SK-N-SH treated with all-trans-retinoic acid at 6 μM for 48 hours (cell line): ENCODE results near the gene CHST2.

Experiments
- ATAC-seq: fragments of 200-7000 bp; cut with Tn5 transposase; 3 replicates; pipeline ENCODE4 v1.9.1; 2020; ENCODE audit warnings: mild to moderate bottlenecking, moderate library complexity
- ARNTL ChIP-seq: fragments of 450-650 bp; formaldehyde crosslinking; IDR thresholded peaks from 2 replicates; pipeline ENCODE4 v1.5.0; 2020; ENCODE audit warnings: low read depth, mild to moderate bottlenecking, moderate library complexity, borderline replicate concordance
- BACH2 ChIP-seq: fragments of 250-450 bp; sonication (Bioruptor Pico); IDR thresholded peaks from 2 replicates; pipeline ENCODE4 v1.9.0; 2021; ENCODE audit warnings: mild to moderate bottlenecking, borderline replicate concordance
- CREB5 ChIP-seq: fragments of 250-450 bp; sonication (Bioruptor Pico); IDR thresholded peaks from 2 replicates; pipeline ENCODE4 v1.5.1; 2020; ENCODE audit warnings: low read depth, mild to moderate bottlenecking, moderate library complexity
- ESRRG ChIP-seq: fragments of 250-450 bp; sonication (Bioruptor Pico); IDR thresholded peaks from 2 replicates; pipeline ENCODE4 v1.6.1; 2021; ENCODE audit warnings: mild to moderate bottlenecking
- GLIS3 ChIP-seq: fragments of 250-450 bp; sonication (Bioruptor Pico); IDR thresholded peaks from 2 replicates; pipeline ENCODE4 v1.5.0; 2020; ENCODE audit warnings: mild to moderate bottlenecking, moderate library complexity
- OSR1 ChIP-seq: fragments of 250-450 bp; sonication (Bioruptor Pico); IDR thresholded peaks from 2 replicates; pipeline ENCODE4 v1.8.0; 2022; ENCODE audit warnings: moderate library complexity, mild to moderate bottlenecking, inconsistent platforms
- POU6F1 ChIP-seq: fragments of 250-450 bp; sonication (Bioruptor Pico); IDR thresholded peaks from 2 replicates; pipeline ENCODE4 v1.8.0; 2021; ENCODE audit warnings: low read depth, mild to moderate bottlenecking, moderate library complexity, borderline replicate concordance
- PPARA ChIP-seq: fragments of 250-450 bp; sonication (Bioruptor Pico); IDR thresholded peaks from 2 replicates; pipeline ENCODE4 v1.5.0; 2020; ENCODE audit warnings: mild to moderate bottlenecking, borderline replicate concordance
- RARB ChIP-seq: fragments of 250-450 bp; sonication (Bioruptor Pico); IDR thresholded peaks from 2 replicates; pipeline ENCODE4 v1.8.0; 2021; ENCODE audit warnings: mild to moderate bottlenecking, moderate library complexity
- SNAI2 ChIP-seq: fragments of 250-450 bp; sonication (Bioruptor Pico); IDR thresholded peaks from 2 replicates; pipeline ENCODE4 v1.5.0; 2020; ENCODE audit warnings: mild to moderate bottlenecking, moderate library complexity
- TCF4 ChIP-seq: fragments of 250-450 bp; sonication (Bioruptor Pico); IDR thresholded peaks from 2 replicates; pipeline ENCODE4 v1.8.0; 2021; ENCODE audit warnings: mild to moderate bottlenecking, moderate library complexity, borderline replicate concordance
- TOX ChIP-seq: fragments of 250-450 bp; sonication (Bioruptor Pico); IDR thresholded peaks from 2 replicates; pipeline ENCODE4 v1.8.0; 2021; ENCODE audit warnings: mild to moderate bottlenecking, moderate library complexity, borderline replicate concordance
- ZC3H10 ChIP-seq: fragments of 250-450 bp; sonication (Bioruptor Pico); IDR thresholded peaks from 2 replicates; pipeline ENCODE4 v1.5.1; 2021; ENCODE audit warnings: mild to moderate bottlenecking, moderate library complexity
- ZFP3 ChIP-seq: fragments of 250-450 bp; sonication (Bioruptor Pico); IDR thresholded peaks from 2 replicates; pipeline ENCODE4 v1.5.0; 2020; ENCODE audit warnings: mild to moderate bottlenecking, moderate library complexity
- ZFP30 ChIP-seq: fragments of 450-650 bp; formaldehyde crosslinking; IDR thresholded peaks from 2 replicates; pipeline ENCODE4 v1.5.0; 2022; ENCODE audit warnings: mild to moderate bottlenecking, moderate library complexity
- ZNF565 ChIP-seq: fragments of 450-650 bp; formaldehyde crosslinking; conservative IDR thresholded peaks from 2 replicates; pipeline ENCODE4 v1.5.0; 2020; ENCODE audit warnings: low read depth, mild to moderate bottlenecking, moderate library complexity
- ZNF70 ChIP-seq: fragments of 450-650 bp; formaldehyde crosslinking; IDR thresholded peaks from 2 replicates; pipeline ENCODE4 v1.5.0; 2020; ENCODE audit warnings: mild to moderate bottlenecking, moderate library complexity
- ZNF8 ChIP-seq: fragments of 450-650 bp; formaldehyde crosslinking; IDR thresholded peaks from 2 replicates; pipeline ENCODE4 v1.5.0; 2020; ENCODE audit warnings: mild to moderate bottlenecking, moderate library complexity
- TF ChIP-seq, protein P1 (sequence below): fragments of 250-450 bp; sonication (Bioruptor Pico); IDR thresholded peaks from 2 replicates; pipeline ENCODE4 v1.5.0; 2020; ENCODE audit warnings: mild to moderate bottlenecking, moderate library complexity
- TF ChIP-seq, protein P2 (sequence below): fragments of 250-450 bp; sonication (Bioruptor Pico); IDR thresholded peaks from 2 replicates; pipeline ENCODE4 v1.8.0; 2020; ENCODE audit warnings: mild to moderate bottlenecking, moderate library complexity, borderline replicate concordance
- TF ChIP-seq, protein P3 (sequence below): fragments of 250-450 bp; sonication (Bioruptor Pico); IDR thresholded peaks from 2 replicates; pipeline ENCODE4 v1.5.1; 2021; ENCODE audit warnings: mild to moderate bottlenecking, moderate library complexity

The CHST2 gene

GRCh38 chr3:143110371-143110770 is 9.2 kb upstream of the CHST2 start:
- TF ChIP-seq, protein P1, sequence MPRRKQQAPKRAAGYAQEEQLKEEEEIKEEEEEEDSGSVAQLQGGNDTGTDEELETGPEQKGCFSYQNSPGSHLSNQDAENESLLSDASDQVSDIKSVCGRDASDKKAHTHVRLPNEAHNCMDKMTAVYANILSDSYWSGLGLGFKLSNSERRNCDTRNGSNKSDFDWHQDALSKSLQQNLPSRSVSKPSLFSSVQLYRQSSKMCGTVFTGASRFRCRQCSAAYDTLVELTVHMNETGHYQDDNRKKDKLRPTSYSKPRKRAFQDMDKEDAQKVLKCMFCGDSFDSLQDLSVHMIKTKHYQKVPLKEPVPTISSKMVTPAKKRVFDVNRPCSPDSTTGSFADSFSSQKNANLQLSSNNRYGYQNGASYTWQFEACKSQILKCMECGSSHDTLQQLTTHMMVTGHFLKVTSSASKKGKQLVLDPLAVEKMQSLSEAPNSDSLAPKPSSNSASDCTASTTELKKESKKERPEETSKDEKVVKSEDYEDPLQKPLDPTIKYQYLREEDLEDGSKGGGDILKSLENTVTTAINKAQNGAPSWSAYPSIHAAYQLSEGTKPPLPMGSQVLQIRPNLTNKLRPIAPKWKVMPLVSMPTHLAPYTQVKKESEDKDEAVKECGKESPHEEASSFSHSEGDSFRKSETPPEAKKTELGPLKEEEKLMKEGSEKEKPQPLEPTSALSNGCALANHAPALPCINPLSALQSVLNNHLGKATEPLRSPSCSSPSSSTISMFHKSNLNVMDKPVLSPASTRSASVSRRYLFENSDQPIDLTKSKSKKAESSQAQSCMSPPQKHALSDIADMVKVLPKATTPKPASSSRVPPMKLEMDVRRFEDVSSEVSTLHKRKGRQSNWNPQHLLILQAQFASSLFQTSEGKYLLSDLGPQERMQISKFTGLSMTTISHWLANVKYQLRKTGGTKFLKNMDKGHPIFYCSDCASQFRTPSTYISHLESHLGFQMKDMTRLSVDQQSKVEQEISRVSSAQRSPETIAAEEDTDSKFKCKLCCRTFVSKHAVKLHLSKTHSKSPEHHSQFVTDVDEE (CRISPR knock-in tag): no peak
- TF ChIP-seq ZFP3 (CRISPR knock-in tag) (no peak), BACH2 (CRISPR knock-in tag) (no peak), SNAI2 (CRISPR knock-in tag) (no peak), ZC3H10 (CRISPR knock-in tag) (no peak), RARB (CRISPR knock-in tag) (no peak), TCF4 (no peak), ZNF70 (CRISPR knock-in tag) (no peak), ZNF565 (CRISPR knock-in tag) (no peak), ZFP30 (CRISPR knock-in tag) (no peak), TOX (no peak), ESRRG (CRISPR knock-in tag) (no peak), GLIS3 (CRISPR knock-in tag) (no peak)
- no peak for ATAC-seq

- no peak for ATAC-seq
- TF ChIP-seq RARB (CRISPR knock-in tag) (no peak), GLIS3 (CRISPR knock-in tag) (no peak), CREB5 (CRISPR knock-in tag) (no peak), ZC3H10 (CRISPR knock-in tag) (no peak), POU6F1 (no peak), ZFP3 (CRISPR knock-in tag) (no peak), ZNF565 (CRISPR knock-in tag) (no peak), SNAI2 (CRISPR knock-in tag) (no peak), BACH2 (CRISPR knock-in tag) (no peak), ARNTL (CRISPR knock-in tag) (no peak), OSR1 (CRISPR knock-in tag) (no peak), PPARA (CRISPR knock-in tag) (no peak), TCF4 (no peak), TOX (no peak), ZNF8 (CRISPR knock-in tag) (no peak)
- TF ChIP-seq, protein P2, sequence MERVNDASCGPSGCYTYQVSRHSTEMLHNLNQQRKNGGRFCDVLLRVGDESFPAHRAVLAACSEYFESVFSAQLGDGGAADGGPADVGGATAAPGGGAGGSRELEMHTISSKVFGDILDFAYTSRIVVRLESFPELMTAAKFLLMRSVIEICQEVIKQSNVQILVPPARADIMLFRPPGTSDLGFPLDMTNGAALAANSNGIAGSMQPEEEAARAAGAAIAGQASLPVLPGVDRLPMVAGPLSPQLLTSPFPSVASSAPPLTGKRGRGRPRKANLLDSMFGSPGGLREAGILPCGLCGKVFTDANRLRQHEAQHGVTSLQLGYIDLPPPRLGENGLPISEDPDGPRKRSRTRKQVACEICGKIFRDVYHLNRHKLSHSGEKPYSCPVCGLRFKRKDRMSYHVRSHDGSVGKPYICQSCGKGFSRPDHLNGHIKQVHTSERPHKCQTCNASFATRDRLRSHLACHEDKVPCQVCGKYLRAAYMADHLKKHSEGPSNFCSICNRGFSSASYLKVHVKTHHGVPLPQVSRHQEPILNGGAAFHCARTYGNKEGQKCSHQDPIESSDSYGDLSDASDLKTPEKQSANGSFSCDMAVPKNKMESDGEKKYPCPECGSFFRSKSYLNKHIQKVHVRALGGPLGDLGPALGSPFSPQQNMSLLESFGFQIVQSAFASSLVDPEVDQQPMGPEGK (CRISPR knock-in tag): no peak
- TF ChIP-seq, protein P1 (CRISPR knock-in tag): no peak
- TF ChIP-seq, protein P3, sequence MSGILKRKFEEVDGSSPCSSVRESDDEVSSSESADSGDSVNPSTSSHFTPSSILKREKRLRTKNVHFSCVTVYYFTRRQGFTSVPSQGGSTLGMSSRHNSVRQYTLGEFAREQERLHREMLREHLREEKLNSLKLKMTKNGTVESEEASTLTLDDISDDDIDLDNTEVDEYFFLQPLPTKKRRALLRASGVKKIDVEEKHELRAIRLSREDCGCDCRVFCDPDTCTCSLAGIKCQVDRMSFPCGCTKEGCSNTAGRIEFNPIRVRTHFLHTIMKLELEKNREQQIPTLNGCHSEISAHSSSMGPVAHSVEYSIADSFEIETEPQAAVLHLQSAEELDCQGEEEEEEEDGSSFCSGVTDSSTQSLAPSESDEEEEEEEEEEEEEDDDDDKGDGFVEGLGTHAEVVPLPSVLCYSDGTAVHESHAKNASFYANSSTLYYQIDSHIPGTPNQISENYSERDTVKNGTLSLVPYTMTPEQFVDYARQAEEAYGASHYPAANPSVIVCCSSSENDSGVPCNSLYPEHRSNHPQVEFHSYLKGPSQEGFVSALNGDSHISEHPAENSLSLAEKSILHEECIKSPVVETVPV (CRISPR knock-in tag): no peak
These were observed 952 bp upstream of the CHST2 start for GRCh38 chr3:143118630-143119008.
